Fibroblast of skin of back (primary cell): ENCODE measurements around the gene SLC6A20. TPM values are rescaled to one million over a fixed set of nuclear protein-coding genes. Genes with fewer than 3 reads are reported as not detected.
A peak's percentile ranks its signal among the peaks of the same experiment; 100 is the strongest.

Experiments used
- DNase-seq: peaks from one replicate; pipeline ENCODE4 v3.0.0-alpha.2; 2013
- polyA plus RNA-seq, 2 experiments: library from polyadenylated mRNA; unstranded; fragments of 120-200 nt; gene quantifications; one replicate each; pipeline ENCODE4 v1.2.1, GENCODE V29; 2013; ENCODE audit not compliant: insufficient read length in 2 of 2

Gene SLC6A20, protein sequence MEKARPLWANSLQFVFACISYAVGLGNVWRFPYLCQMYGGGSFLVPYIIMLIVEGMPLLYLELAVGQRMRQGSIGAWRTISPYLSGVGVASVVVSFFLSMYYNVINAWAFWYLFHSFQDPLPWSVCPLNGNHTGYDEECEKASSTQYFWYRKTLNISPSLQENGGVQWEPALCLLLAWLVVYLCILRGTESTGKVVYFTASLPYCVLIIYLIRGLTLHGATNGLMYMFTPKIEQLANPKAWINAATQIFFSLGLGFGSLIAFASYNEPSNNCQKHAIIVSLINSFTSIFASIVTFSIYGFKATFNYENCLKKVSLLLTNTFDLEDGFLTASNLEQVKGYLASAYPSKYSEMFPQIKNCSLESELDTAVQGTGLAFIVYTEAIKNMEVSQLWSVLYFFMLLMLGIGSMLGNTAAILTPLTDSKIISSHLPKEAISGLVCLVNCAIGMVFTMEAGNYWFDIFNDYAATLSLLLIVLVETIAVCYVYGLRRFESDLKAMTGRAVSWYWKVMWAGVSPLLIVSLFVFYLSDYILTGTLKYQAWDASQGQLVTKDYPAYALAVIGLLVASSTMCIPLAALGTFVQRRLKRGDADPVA
- polyA plus RNA-seq (2013, experiment 1 of 2; ENCODE audit: insufficient read length), result 0.10 TPM
- polyA plus RNA-seq (2013, experiment 2 of 2; ENCODE audit: insufficient read length), result not detected

GRCh38 chr3:45795882-45796765, at the start of gene SLC6A20:
Gene SLC6A20, minus strand, starts transcription at chr3:45796536. Its CDS starts 117 bp downstream, at chr3:45796419.
- DNase-seq, result no peak

DNA sequence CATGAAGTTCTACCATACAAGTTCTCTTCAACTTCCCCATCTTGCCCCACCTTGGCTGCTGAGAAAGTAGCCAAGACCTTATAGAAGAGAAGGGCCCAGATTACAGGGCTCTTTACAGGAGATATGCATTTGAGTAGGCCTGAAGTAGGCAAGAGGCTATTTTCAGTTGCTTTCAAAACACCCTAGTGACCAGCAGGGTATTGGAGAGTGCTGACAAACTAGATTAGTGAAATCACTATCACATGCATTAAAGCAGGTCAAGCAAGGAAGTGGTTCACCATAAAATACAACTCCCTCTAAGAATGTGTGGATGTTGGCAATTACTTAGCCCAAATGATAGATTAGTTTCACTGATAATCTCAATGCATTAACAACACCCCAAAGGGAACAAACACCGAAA, 48.3 kb upstream of the SLC6A20 start:
- no peak for DNase-seq

DNA sequence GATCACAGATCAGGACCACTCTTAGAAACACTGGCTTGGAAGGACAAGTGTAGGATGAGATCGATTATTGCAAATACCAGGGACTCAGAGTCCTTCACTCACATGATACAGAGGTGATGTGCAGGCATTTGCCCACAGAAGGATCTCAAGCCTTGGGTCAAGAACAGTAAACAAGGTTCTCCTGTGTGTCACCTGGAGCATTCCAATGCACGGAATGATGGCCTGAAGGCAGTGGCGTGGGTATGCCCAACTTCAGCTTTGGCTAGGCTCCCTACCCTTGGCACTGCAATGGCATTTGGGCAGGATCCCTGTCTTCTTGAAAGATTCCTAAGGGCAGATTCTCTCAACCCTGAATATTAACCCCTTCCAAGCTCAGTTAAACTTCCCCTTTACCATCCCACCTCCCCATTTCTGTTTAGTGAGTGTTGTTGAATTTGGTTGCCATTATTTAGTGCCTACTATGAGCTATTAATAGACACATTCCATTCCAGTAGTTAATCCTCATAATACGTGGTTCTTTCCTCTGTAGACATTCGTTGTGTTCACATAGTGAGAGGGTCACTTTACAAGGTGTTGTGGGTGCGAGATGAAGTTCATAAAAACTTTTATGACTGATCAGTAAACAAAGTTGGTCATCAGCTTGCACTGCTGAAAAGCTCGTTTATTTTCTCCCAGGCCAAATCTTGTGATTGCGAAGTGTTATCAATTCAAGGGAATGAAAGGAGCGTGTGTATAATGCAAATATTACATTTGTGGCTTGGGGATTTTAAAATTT, 46.7 kb upstream of the SLC6A20 start:
- no peak for DNase-seq

- DNase-seq, result peak; percentile 97
Measured at GRCh38 chr3:45841757-45842491, 45.6 kb upstream of the SLC6A20 start, which contains the start of gene LZTFL1. Gene LZTFL1, minus strand, starts transcription at chr3:45842119. Its CDS starts 128 bp downstream, at chr3:45841991.

GRCh38 chr3:45841420-45841756, 45.1 kb upstream of the SLC6A20 start:
- DNase-seq, result peak; percentile 18

DNA sequence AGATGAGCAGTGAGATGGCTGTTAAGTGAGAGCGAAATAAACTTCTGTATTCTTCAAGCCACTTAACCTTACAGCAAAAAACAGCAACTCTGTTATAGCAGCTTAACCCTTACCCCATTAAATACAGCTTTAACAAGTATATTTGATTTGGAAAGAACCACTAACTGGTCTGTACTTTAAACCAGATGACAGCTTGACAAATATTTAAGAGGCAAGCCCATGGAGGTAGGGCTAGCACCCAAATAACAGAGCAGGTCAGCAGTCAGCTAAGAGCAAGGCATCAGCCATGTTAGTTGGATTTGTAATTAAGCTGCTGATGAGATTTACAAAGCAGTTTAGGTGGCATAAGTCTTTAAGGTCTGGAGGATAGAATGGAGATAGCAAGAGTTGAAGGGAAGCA, 42.1 kb upstream of the SLC6A20 start:
- no peak for DNase-seq

DNA sequence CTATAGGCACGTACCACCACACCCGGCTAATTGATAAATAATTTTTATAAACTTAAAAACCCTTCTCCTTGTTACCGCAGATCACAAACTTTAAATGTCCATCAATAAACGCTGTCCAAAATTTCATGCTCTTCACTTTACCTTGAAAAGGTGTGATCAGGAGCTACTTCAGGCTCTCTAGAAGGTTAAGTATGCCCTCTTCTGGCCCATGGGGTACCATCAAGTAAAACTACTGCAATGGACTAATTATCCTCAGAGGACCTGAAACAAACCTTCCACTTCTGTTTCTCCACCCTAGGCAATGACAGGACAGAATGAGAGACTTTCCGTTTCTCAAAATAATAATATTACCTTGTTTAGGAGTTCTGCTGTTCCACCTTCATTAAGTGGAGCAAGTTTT, 36.4 kb upstream of the SLC6A20 start:
- no peak for DNase-seq

DNA sequence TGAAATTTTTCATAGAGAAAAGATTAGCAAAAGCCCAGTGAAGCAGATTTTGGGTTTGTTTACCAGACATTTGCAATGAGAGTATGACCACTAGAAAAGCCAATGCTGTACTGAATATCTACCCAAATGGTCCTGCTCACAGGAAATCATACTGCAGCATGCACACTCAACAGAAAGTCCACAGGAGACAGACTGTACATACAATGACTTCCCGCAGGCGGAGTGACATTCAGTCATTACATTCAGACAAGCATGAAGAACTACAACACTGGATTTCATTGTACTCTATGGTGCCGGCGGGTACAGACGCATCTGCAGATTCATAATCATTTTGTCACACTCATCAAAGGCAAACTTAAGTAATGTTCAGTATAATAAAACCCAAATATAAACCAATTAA, 33.8 kb upstream of the SLC6A20 start:
- DNase-seq, result no peak

DNA sequence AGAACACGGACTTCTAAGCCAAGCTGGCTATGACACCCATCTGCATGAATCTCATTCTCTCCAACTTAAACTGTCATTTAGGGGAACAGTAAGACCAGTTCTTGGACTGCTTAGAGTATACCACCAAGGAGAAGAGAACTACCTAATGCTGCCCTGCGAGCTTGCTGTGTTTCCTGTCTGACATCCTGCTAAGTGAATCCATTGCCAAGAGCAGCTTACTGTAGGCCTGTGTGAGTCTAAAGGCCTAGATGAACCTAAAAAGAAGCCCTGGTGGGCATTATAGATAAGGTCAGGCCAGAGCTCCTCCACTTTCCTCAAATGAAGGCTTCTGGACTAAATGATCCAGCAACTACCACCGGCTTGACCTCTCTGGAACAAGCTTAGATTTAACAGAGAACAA, 30.6 kb upstream of the SLC6A20 start:
- DNase-seq, result no peak

- DNase-seq, result no peak
Measured at GRCh38 chr3:45826321-45826720, 30.0 kb upstream of the SLC6A20 start.

DNA sequence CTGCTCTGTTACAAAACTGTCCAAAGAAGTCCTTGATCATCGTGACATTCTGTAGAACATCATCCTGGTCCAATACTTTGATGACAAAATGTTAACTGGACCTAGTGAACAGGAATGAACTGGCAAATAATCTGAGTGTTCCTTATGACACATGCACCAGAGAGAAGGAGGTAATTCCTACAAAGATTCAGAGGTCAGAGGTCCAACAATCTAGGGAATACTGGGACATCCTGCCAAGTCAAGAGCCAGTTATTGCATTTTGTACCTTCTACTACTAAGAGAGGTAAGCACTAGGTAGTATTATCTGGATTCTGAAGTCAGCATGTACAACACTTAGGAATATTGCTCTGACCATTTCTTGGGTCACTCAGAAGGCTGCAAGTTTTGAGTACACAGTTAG, 24.8 kb upstream of the SLC6A20 start:
- no peak for DNase-seq

DNA sequence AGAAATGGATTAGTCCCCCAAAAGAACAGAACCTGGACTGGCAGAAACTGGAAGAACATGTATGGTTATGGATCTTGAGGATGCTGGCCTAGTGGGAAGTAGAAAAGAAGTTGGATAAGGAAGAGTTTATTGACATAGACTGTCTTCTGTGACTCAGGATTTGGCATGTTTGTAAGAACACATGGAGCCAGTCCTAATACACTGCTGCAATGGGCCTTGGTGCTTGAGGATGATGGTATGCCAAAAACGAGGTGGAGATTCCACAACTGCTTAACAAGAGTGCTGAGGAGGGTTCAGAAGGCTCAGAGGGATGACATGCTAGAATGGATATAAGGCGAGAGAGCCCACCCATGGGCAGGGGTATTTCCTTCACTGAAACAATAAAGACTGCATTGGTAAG, 23.2 kb upstream of the SLC6A20 start:
- peak; percentile 36 for DNase-seq

GRCh38 chr3:45817831-45818522, 21.6 kb upstream of the SLC6A20 start:
- peak; percentile 86 for DNase-seq

DNA sequence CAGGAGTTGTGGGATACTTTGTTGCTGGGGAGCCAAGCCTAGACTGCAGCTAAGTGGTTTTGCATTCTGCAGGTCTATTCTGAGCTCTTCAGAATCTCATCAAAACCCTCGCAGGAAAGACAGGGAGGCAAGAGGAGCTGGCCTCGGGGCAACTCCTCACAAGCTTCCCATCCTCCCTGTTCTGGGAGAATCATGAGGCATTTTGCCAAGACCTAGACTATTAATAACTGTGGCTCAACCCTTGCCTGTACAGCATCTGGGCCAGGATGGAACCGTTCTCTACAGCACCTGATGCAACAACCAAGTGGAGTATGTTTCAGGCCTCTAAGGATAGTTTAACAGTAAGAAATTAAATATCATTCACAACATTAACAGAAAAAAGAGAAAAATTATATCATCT, 20.2 kb upstream of the SLC6A20 start:
- DNase-seq, result no peak

GRCh38 chr3:45814322-45814721, 18.0 kb upstream of the SLC6A20 start:
- DNase-seq, result no peak

- DNase-seq, result no peak
Measured at GRCh38 chr3:45807681-45808540, 11.6 kb upstream of the SLC6A20 start.

DNA sequence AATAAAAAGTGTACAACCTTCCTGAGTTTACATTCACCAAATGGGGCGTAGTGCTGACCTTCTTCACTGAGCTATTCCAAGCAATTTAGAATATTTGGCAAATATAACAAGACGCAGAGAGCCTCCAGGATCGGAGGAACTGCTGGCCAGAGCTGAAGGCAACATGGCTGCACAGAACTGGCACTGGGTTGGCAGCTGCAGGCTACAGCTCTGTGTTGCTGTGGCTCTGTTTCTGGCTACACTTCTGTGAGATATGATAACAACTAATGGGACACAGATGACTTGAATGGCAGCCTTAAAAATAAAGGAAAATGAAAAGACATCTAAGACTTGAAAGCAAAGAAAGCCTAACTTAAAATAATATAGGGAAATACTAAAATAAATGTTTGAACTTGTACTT, 10.8 kb upstream of the SLC6A20 start:
- DNase-seq, result no peak

- no peak for DNase-seq
Measured at GRCh38 chr3:45806072-45806471, 9.7 kb upstream of the SLC6A20 start.

DNA sequence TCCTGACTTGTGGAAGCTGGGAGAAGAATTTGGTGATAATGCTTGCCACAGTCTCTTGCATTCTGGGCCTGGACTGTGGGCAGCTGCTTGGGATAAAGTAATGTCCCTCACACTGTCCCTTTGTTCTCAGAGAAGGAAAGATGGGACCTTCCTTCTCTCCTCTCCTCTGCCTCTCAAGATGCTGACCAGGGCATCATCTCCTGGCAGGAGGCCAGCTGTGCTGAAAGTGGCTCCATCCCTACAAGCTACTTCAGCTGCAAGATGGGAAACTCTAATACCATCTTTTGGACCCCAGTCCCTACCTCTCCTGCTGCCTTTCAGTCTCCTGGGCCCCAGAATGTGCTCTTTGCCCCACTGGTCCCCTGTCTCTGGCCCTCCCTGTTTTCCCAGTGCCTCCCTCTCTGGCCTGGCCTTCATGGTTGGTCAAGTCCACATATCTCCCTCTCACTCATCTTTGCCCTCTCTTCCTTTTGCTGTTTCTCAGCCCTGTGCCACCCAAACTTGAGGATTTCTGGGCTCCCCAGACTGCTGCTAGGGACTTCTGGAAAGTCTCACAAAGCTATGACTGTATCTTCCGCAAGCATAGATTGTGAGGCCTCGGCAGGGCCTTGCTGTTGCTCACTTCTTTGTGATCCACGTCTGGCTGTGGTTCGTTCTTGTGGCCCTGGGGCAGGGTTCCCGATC, 7.1 kb upstream of the SLC6A20 start:
- no peak for DNase-seq
